HG02678 (cell line): ENCODE results near the gene ELF5.

Experiments
- ATAC-seq: cut with Tn5 transposase; IDR thresholded peaks from one replicate; pipeline ENCODE4 v1.9.1; 2021; ENCODE audit warnings: mild to moderate bottlenecking, moderate library complexity; ENCODE audit not compliant: unreplicated experiment

Gene ELF5

DNA sequence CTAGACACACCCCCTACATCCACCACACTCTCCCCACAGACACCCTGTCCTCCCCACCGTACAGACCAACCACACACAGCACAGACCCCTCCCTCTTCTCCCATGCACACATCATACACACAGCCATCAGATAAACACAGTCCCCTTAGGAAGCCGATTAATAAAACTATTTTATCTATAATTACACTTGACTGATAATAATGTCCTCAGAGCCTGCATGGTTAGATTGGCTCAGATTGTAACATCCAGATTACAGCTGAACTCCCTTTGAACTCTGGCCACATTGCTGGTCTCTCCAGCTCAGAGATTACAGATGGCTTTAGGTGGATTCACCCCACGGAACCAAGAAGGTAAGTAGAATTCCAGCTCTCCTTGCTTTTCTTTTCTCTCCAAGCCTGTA lies 9.5 kb upstream of the ELF5 start:
- ATAC-seq: no peak

DNA sequence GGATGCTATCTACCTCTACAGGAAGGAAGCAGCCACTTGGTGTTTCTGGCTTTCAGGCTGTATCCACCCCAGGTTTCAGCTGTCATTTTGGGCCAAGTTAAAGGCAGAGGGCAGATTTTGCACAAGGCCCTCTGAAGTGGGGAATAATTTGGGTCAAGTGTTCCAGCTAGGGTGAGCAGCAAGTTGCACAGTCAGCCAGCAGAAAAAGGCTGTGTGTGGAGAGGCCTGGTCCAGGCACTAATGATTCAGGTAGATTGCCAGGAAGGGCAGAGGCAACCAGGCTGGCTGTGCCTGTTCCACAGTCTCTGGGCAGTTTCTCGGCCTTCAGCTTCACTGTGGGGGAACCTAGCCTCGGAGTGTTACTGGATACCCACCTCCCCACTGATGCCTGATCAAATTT lies 8.6 kb upstream of the ELF5 start:
- ATAC-seq: no peak

DNA sequence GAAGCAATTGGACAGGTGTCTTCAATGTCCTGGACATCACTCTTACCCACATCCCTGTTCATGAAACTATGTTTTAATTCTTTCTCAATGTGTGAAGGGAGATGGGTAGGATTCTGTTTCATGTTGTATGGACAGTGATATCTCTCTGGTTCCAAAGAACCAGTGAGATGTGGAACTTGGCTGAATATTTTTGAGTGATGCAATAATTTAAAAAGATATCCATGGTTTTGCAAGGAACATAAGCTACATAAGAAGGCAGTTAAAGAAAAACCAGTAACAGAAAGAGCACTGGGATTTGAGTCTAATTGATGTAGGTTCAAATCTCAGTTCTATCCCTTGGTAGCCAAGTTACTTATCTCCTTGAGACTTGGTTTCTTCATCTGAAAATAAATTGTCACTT lies 7.7 kb upstream of the ELF5 start:
- no peak for ATAC-seq

DNA sequence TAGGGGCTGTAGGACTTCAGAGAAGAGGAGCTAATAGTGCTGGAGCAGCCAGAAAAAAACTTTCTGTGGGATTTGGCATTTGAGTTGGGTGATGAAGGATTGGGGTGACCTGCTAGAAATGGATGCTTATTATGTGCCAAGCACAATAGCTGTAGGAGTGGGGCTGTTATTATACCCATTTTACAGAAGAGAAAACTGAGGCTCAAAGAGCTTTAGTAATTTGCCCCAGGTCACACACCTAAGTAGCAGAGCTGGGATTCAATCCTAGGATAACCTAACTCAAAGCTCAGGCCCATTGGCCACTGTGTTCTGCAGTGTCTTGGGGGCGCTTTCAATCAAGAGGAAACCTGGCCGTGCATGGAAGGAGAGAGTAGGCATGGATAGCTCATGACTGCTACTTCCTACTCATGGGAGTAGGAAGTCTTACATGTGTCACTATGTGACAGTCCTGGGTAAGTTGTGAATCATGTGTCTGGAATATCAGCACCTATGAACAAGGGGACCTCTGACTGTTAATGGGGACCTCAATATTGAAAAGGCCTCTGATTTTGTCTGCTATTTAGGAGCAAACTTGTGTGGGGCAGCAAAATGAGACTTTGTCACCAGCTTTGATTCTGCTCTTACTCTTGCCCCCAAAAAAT lies 6.1 kb upstream of the ELF5 start:
- ATAC-seq: no peak

DNA sequence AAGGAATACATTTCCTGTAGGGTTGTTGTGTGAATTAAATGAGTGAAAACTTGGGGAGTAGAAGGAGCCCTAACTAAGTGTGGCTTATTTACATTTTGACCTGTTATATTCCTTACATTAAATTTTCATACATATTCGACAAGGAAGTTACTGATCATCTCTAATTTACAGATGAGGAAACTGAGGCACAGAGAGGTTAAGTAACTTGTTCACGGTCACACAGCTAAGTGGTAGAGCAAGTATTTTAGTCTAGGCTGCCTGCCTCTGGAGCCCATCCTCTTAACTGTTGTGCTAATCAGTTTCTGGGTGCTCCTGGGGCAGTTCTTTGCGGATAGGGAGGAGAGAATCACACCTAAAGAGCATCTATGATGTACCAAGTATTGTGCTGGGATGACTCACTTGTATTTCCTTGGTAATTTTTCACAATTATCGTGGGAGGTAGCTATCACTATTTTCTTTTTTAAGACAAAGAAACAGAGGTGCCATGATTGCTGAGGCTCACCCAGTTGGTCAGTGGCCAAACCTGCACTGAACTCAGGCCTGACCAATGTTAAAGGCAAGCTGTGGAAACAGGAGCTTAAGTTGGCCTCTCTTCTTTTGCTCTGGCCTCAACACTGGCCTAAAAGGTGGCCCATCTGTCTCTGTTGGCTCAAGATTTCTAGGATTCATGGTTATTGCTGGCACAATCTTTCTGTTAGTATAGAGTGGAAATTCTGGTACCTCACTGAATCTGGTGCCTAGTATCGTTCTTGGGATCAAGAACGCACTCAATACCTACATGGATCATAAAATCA lies 2.9 kb upstream of the ELF5 start:
- no peak for ATAC-seq

GRCh38 chr11:34514597-34514996 lies 1.0 kb upstream of the ELF5 start:
- no peak for ATAC-seq

GRCh38 chr11:34512840-34513681 lies 533 bp downstream of the ELF5 start:
- peak; percentile 91 for ATAC-seq

DNA sequence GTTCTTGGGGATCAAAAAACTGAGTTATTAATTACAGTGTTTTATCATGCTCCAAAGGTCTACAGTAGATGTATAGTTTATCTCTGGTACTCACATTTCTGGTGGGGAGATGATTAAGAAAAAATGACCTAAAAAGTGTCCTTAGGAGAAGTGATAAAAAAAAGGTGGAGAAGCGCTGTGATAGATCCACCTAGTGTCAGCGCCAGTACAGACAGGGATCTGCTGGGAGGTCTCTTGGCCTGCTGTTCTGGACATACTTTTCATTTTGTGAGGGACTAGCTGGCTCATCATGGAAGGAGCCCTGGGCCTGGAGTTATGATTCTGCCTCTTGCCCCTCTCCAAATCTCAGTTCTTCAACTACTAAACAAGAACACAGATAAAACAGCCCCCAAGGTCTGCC lies 2.9 kb downstream of the ELF5 start:
- ATAC-seq: no peak

DNA sequence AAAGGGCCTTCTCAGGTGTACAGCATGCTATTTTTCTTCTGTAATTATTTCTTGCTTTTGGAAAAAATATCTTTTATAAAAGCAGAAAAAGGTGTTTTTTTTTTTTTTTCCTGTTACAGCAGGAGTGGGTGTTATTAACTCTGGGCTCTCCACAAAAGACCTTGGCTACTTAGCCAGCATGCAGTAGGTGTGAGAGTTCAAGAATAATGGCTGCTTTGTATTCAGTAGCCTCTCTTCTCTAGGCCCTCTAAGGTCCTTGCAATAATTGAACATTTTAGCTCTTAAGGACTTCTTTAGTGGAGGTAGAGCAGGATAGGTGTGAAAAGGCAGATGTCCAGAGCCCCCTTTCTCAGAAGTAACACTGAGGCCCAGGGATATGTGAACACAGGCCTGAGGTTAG lies 3.4 kb downstream of the ELF5 start:
- ATAC-seq: no peak

GRCh38 chr11:34509336-34509876 lies 4.2 kb downstream of the ELF5 start:
- ATAC-seq: no peak

- no peak for ATAC-seq
Measured at GRCh38 chr11:34508524-34508923, 5.1 kb downstream of the ELF5 start.

DNA sequence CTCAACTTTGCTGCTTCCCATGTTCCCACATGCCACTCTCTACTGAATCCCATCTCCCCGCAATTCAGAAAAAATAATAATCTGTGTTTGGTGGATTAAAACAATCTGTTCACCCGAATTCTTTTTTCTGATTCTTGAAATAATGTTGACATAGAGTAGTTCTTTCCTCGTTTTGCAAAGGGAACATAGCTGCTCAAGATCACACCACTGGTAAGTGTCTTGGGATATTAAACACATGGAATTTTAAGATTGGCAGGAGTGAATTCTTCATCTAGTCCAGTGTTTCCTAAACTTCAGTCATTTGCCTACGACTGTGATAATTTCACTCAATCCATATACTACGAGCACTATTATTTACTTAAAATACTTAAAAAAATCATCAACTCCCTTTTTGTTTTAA lies 6.0 kb downstream of the ELF5 start:
- ATAC-seq: no peak

- ATAC-seq: no peak
Measured at GRCh38 chr11:34507156-34507555, 6.4 kb downstream of the ELF5 start.

DNA sequence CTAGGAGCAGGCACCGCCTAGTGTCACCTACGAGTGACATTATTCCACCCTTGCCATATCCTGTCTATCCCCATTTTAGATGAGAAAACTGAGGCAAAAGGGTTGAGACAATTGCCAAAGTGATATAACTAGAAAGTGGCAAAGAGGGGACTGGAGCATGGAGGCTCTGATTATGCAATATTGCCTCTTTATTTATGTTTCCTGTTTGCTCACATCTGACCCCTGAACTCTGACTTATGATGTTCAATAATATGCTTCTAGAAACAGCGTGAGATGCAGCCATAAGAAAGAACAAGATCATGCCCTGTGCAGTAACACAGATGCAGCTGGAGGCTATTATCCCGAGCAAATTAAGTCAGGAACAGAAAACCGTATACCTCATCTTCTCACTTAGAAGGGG lies 7.7 kb downstream of the ELF5 start:
- ATAC-seq: no peak

- ATAC-seq: no peak
Measured at GRCh38 chr11:34502949-34503348, 10.6 kb downstream of the ELF5 start.

DNA sequence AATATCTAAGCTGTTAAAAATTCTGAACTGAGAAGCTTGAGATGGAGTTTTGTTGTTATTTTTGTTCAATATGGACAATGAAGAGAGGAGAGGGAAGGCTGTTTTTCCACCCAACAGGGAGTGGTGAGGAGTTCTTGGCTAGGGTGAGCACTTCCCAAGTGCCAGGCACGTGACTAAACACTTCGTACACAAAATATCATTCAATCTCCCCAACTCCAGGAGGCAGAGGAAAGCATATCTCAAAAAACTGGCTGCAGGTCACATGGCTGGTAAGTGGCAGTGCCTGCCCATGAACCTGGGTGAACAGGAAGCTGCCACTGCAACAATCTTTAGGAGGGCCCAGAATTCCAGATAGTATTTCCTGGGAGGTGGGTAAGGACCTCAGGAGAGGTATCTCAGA lies 11.6 kb downstream of the ELF5 start:
- no peak for ATAC-seq

- ATAC-seq: no peak
Measured at GRCh38 chr11:34501500-34501899, 12.1 kb downstream of the ELF5 start.

DNA sequence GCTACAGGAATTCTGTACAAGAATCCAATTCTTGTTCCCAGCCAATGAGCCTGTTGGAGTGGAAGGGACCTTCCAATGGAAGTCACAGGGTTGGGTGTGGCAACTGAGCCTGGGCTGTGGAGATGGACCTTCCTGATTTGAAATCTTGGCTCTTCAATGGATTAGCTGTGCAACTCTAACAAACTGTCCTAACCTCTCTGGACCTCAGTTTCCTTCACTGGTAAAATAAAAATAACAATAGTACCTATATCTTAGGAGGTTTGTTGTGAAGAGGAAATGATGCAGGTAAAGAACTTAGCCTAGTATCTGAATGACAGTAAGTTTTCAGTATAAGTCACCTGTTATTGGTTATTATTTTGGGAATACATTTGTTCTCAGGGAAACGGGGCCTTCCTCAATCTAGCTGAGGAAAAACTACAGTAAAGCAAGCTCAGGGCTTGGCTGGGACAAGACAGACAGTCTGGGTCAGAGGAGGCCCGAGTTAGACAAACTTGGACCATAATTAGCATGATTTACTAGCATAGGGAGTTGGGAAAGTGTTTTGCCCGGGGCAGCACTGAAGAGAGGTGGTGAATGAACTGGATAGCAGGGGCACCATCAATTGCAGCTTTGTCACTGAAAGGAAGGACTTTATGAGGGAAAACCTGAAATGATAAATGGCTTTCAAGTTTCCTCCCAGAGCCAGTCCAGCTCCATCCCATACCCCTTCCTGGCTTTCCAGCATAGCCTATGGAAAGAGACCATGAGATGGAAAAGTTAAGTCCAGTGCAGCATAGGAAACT lies 13.7 kb downstream of the ELF5 start:
- ATAC-seq: no peak

DNA sequence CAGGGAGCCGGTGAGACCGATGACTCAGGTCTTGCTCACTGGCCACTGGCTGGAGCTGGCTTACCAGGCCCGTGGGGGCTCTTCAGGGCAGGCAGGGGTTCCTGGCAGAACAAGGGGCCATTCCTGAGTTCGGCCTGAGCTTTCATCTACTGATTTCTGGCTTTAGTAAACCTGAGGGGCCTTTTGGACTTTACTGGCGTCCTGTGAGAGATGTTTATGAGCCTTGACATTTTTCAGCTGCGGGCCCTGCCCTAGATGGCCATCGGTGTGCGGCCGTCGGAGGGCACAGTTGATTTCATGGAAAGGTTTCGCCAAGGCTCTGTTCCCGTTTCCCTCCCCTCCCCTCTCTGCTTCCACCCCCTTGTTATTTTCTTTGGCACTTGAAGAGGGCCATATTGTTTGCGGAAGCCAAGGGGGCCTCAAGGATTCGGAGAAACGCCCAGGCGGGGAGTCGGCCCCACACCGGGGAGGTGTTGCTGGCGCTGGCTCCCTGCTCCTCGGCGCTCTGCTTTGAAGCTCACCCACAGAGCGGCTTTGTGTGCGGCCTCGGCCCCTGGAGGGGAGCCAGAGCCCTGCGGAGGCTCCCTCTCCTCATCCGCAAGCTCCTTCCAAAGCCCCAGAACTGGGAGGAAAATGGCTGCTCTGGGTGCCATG lies 17.7 kb downstream of the ELF5 start:
- no peak for ATAC-seq

DNA sequence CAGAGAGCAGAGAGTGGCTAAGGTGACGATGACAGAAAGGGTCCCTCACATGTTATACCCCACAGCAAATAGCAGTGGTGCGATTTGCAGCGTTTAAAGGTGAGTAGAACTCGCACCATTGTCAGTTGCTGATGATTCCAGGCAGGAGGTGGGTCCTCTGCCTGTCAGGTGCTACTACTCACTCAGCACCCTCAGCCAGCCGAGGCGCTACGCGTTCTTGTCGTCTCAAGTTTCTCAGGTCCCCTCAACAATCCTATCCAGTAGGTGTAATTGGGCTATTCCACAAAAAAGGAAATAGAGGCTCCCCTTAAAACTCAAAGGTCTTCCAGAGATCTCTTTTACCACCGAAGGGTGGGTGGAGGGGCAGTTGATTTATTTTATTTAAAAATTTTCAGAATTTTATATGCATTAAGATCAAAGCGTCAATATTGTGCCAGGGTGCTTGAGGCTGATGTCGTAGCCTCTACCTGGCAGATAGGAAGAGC lies 18.3 kb downstream of the ELF5 start:
- ATAC-seq: no peak
